Gastroesophageal sphincter (tissue), 4 donors: ENCODE results near the gene GATAD2B. TPM values are rescaled to one million over a fixed set of nuclear protein-coding genes. Genes with fewer than 3 reads are reported as not detected.

ENCODE experiments used
- ATAC-seq: fragments of 150-250 bp; one replicate; pipeline ENCODE4 v1.9.1; 2016; ENCODE audit warnings: mild to moderate bottlenecking, moderate library complexity
- H3K27ac ChIP-seq, 4 donors: fragments of 200-600 bp; sonication (generic) in 3 of 4; 1 replicate in 3 of 4; 2 replicates in 1 of 4; pipeline ENCODE4 v1.5.1; 2016 to 2019
- H3K27me3 ChIP-seq: fragments of 200-600 bp; sonication (generic); one replicate; pipeline ENCODE4 v1.5.1; 2019
- H3K36me3 ChIP-seq, 2 donors: fragments of 200-600 bp; sonication (generic); one replicate each; pipeline ENCODE4 v1.5.1; 2019; ENCODE audit warnings: control low read depth in 1 of 2
- H3K4me1 ChIP-seq, 3 donors: fragments of 200-600 bp; sonication (generic); 1 replicate in 2 of 3; 2 replicates in 1 of 3; pipeline ENCODE4 v1.5.1; 2016 to 2019; ENCODE audit warnings: control low read depth in 2 of 3
- H3K4me3 ChIP-seq, 2 donors: fragments of 200-600 bp; sonication (generic); one replicate each; pipeline ENCODE4 v1.5.1; 2019; ENCODE audit warnings: mild to moderate bottlenecking in 1 of 2, moderate library complexity in 1 of 2
- H3K9me3 ChIP-seq, 3 donors: fragments of 200-600 bp; sonication (generic); one replicate each; pipeline ENCODE4 v1.5.1; 2017 to 2019; ENCODE audit warnings: control low read depth in 2 of 3
- EP300 ChIP-seq: sonication (generic); formaldehyde crosslinking; IDR thresholded peaks from one replicate; pipeline ENCODE4 v1.6.1; 2017; ENCODE audit warnings: antibody characterized with exemption, mild to moderate bottlenecking
- POLR2A ChIP-seq, 2 donors: fragments of 450-650 bp; IDR thresholded peaks; one replicate each; pipeline ENCODE4 v1.6.1; 2017; ENCODE audit warnings: antibody characterized with exemption in 2 of 2, mild to moderate bottlenecking in 2 of 2, moderate library complexity in 1 of 2
- POLR2AphosphoS5 ChIP-seq: sonication (generic); formaldehyde crosslinking; IDR thresholded peaks from one replicate; pipeline ENCODE4 v1.6.1; 2017; ENCODE audit warnings: antibody characterized with exemption
- WGBS, 2 donors: methylation state at CpG; one replicate each; pipeline ENCODE4 v1.1.5; 2018; ENCODE audit warnings: low coverage in 1 of 2; 5-methylcytosine and 5-hydroxymethylcytosine counted together
- total RNA-seq, 4 donors: library from RNA; depleted of rRNA; stranded (reverse); fragments of >200 nt; gene quantifications; one replicate each; pipeline ENCODE4 v1.1.0, GENCODE V29; 2016
- TF ChIP-seq, protein P1 (sequence below), 4 experiments: fragments of 200-600 bp in 2 of 4; fragments of 450-650 bp in 2 of 4; sonication (generic) in 1 of 4; IDR thresholded peaks; one replicate each; pipeline ENCODE4 v1.5.1; 2017 to 2019; ENCODE audit warnings: antibody characterized with exemption in 4 of 4, mild to moderate bottlenecking in 2 of 4, moderate library complexity in 2 of 4

The GATAD2B gene
- total RNA-seq, 4 donors from 2014 or later, result 18.4 to 30.8 (median 23.8) TPM

GRCh38 chr1:153961421-153961820, 38.6 kb upstream of the GATAD2B start:
- H3K27ac ChIP-seq, result peak overlapping the region in 3 of 4 donors; percentile 96 to 98 (median 97)
- H3K36me3 ChIP-seq, result peaks cover 0 to 26% of the 10 kb centered on the region in 2 donors
- H3K27me3 ChIP-seq, result no peaks in the 10 kb centered on the region
- H3K4me3 ChIP-seq, result peak overlapping the region in 1 of 2 donors; percentile 85
- WGBS, 2 donors, result 50 to 85% methylated on average over 2 of the region's 4 CpGs
- H3K4me1 ChIP-seq, result peaks cover 0 to 77% (median 41%) of the 10 kb centered on the region in 3 donors
- ATAC-seq, result no peak
- TF ChIP-seq, protein P1, sequence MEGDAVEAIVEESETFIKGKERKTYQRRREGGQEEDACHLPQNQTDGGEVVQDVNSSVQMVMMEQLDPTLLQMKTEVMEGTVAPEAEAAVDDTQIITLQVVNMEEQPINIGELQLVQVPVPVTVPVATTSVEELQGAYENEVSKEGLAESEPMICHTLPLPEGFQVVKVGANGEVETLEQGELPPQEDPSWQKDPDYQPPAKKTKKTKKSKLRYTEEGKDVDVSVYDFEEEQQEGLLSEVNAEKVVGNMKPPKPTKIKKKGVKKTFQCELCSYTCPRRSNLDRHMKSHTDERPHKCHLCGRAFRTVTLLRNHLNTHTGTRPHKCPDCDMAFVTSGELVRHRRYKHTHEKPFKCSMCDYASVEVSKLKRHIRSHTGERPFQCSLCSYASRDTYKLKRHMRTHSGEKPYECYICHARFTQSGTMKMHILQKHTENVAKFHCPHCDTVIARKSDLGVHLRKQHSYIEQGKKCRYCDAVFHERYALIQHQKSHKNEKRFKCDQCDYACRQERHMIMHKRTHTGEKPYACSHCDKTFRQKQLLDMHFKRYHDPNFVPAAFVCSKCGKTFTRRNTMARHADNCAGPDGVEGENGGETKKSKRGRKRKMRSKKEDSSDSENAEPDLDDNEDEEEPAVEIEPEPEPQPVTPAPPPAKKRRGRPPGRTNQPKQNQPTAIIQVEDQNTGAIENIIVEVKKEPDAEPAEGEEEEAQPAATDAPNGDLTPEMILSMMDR (IDR thresholded peaks at IDR 0.05), result no peak
- TF ChIP-seq POLR2AphosphoS5, result no peak
- no peak for TF ChIP-seq EP300
- TF ChIP-seq POLR2A (IDR thresholded peaks at IDR 0.05), result no peak
- H3K9me3 ChIP-seq, result no peaks in the 10 kb centered on the region

DNA sequence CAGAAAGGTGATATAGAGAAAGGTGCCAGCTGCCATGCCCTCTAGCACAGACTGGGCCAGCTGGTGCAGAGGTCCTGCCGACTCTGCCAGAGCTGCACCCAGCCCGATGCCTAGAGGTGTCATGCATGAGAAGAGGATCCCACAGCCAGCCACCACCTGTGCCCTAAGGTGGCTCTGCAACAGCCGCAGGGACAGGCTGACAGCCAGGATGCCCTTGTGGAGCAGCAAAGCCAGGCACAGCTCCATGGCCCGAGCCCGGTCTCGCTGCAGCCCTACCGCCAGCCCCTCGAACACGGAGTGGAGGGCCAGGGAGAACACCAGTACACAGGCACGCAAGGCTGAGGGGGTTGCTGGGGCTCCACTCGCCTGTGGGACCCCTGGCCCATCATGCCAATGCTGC, 37.4 kb upstream of the GATAD2B start:
- Histone ChIP-seq H3K4me1 (peaks cover 0 to 80% (median 47%) of the 10 kb centered on the region in 3 donors), H3K36me3 (peaks cover 0 to 26% of the 10 kb centered on the region in 2 donors), H3K27me3 (no peaks in the 10 kb centered on the region), H3K4me3 (no peak overlapping the region), H3K9me3 (no peaks in the 10 kb centered on the region), H3K27ac (peak overlapping the region in 3 of 4 donors; percentile 85 to 96 (median 96))
- ATAC-seq, result no peak
- TF ChIP-seq POLR2A (IDR thresholded peaks at IDR 0.05) (no peak), POLR2AphosphoS5 (no peak), EP300 (no peak)
- TF ChIP-seq, protein P1 (IDR thresholded peaks at IDR 0.05), result no peak
- no CpG with 5 or more reads among the region's 11 CpGs for WGBS, 2 donors

- Histone ChIP-seq H3K27me3 (no peaks in the 10 kb centered on the region), H3K4me3 (peak overlapping the region in 1 of 2 donors; percentile 95), H3K4me1 (peaks cover 0 to 84% (median 44%) of the 10 kb centered on the region in 3 donors), H3K27ac (peak overlapping the region in 3 of 4 donors; percentile 85 to 96 (median 96)), H3K9me3 (no peaks in the 10 kb centered on the region), H3K36me3 (peaks cover 0 to 33% of the 10 kb centered on the region in 2 donors)
- ATAC-seq, result no peak
- WGBS, 2 donors, result 66 to 90% methylated on average over 2 to 3 of the region's 3 CpGs
- TF ChIP-seq, protein P1 (IDR thresholded peaks at IDR 0.05), result no peak
- TF ChIP-seq POLR2A (IDR thresholded peaks at IDR 0.05), result no peak
- TF ChIP-seq EP300, result no peak
- TF ChIP-seq POLR2AphosphoS5, result no peak
Measured at GRCh38 chr1:153959454-153959853, 36.7 kb upstream of the GATAD2B start.

- ATAC-seq, result peak; percentile 1
- peaks cover 0 to 84% (median 40%) of the 10 kb centered on the region in 3 donors for H3K4me1 ChIP-seq
Measured at GRCh38 chr1:153958961-153959260, 36.1 kb upstream of the GATAD2B start.

More at GRCh38 chr1:153958961-153959260, 36.1 kb upstream of the GATAD2B start:
- no peak for TF ChIP-seq POLR2AphosphoS5
- TF ChIP-seq, protein P1 (IDR thresholded peaks at IDR 0.05), result no peak
- TF ChIP-seq POLR2A (IDR thresholded peaks at IDR 0.05), result no peak
- no peak for TF ChIP-seq EP300
- Histone ChIP-seq H3K36me3 (peaks cover 0 to 39% of the 10 kb centered on the region in 2 donors), H3K27ac (peak overlapping the region; percentile 32 to 96 (median 90)), H3K27me3 (no peaks in the 10 kb centered on the region), H3K4me3 (peak overlapping the region in 1 of 2 donors; percentile 95), H3K9me3 (no peaks in the 10 kb centered on the region)
- 0 to 8% methylated on average over 4 of the region's 4 CpGs for WGBS, 2 donors
